GM19043 (cell line): ENCODE data around the gene NDST3.

Experiments
- ATAC-seq: cut with Tn5 transposase; IDR thresholded peaks from one replicate; pipeline ENCODE4 v1.9.1; 2021; ENCODE audit warnings: low read depth; ENCODE audit not compliant: unreplicated experiment

Gene NDST3

DNA sequence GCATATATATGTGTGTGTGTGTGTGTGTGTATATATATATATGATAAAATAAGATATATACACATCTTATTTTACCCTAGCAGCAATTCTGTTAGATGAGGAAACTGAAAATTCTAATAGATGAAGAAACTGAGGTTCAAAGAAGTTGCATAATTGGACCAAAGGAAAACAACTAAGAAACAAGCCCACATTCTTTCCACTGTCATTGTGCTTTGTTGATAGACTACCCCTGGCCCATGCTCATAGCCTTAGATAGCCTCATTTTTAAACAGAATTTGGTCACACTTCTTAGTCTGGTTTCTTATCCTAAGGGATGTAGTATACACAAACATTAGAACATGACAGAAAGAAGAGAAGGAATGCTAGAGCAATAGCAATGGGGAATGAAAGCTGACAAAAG is 138.8 kb downstream of the NDST3 start:
- ATAC-seq: no peak

- no peak for ATAC-seq
Measured at GRCh38 chr4:118173956-118174725, 139.9 kb downstream of the NDST3 start.

DNA sequence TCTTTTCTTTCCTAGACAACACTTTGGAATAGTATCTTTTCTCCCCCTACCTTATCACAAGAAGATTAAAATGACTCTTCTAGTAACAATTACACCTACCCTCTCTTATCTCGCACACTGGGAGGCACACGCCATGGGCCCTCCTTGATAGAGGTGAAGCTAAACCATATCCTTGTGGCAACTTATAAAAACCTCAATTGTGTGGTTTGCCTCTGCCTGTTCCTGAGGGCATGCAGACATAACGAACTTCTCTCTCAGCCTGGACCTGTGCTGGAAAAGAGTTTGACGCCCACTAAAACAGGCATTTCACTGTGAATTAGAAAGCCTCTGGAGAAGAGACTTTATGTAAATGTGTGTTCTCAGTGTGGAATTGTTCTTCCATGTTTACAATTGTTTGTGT is 141.2 kb downstream of the NDST3 start:
- no peak for ATAC-seq

GRCh38 chr4:118177126-118177525 is 142.8 kb downstream of the NDST3 start:
- ATAC-seq: no peak

DNA sequence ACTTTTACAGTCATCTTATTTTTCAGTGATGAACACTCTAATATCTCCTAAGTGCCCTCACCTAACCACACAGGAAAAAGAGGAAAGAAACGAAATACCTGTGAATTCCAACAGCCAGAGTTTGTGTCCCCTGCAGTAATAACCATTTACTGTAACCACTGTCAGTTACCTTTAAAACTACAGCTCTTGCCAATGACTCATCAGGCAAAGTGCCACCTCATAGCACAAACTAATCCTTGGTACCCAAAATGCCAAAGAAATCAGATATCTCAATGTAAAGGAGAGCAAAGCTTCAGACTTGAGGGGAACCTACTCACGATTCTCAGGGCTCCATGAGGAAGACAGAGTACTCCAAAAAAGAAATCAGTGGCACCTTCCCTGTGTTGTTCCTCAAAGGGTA is 146.5 kb downstream of the NDST3 start:
- no peak for ATAC-seq

GRCh38 chr4:118190903-118191302 is 156.6 kb downstream of the NDST3 start:
- no peak for ATAC-seq

GRCh38 chr4:118193421-118193820 is 159.1 kb downstream of the NDST3 start:
- no peak for ATAC-seq

DNA sequence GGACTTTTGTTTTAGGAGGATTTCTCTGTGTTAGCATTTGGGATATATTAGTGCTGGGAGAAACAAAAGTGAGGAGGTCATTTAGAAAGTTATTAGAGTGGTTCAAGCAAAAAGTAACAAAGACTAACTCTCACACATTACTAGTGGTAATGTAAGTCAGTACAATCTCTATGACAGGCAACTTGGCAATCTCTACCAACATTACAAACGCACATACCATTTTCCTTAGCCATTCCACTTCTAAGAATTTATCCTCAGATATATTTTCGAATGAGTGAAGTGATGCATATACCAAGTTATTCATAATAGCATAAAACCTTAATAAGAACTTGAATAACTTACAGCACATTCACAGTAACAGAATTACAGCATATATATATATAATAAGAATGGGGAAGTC is 172.3 kb downstream of the NDST3 start:
- no peak for ATAC-seq

- no peak for ATAC-seq
Measured at GRCh38 chr4:118213101-118213500, 178.8 kb downstream of the NDST3 start.

DNA sequence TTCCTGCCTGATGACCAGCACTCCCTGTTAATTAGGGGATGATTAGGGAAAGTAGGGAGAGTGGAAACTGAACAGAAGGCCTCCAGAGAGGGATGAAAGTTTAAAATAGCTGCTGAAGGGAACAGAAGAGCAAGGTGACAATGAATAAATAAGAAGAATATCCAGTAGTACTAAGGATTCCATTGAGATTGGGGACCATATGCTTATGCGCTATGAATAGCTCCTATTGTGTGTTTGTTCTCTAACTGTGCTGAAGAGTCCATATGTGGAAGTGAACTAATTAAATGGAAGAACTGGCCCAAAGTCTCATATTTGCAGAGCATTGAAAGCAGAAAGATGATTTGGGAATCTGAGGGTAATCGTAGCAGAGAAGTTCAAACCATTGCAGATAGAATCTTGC is 181.5 kb downstream of the NDST3 start:
- ATAC-seq: no peak

- no peak for ATAC-seq
Measured at GRCh38 chr4:118221227-118221800, 187.0 kb downstream of the NDST3 start.

GRCh38 chr4:118224243-118224829 is 190.1 kb downstream of the NDST3 start:
- no peak for ATAC-seq

DNA sequence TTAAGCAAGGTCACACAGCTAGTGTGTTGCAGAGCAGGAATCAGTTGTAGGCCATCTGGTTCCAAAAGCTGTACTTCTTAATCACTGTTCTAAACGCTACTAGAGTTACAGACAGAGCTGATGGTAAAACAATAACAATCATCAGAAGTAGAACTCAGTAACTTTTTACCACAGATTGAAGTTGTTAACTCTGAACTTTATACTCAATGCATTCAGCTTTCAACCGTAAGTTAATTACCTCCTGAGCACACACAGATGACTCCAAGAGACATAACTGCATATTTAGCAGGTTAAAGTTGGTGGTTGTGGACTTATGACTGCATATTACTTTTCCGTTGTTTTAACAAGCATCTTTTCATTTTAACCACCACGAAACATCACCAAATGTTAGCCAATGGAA is 191.2 kb downstream of the NDST3 start:
- ATAC-seq: no peak

DNA sequence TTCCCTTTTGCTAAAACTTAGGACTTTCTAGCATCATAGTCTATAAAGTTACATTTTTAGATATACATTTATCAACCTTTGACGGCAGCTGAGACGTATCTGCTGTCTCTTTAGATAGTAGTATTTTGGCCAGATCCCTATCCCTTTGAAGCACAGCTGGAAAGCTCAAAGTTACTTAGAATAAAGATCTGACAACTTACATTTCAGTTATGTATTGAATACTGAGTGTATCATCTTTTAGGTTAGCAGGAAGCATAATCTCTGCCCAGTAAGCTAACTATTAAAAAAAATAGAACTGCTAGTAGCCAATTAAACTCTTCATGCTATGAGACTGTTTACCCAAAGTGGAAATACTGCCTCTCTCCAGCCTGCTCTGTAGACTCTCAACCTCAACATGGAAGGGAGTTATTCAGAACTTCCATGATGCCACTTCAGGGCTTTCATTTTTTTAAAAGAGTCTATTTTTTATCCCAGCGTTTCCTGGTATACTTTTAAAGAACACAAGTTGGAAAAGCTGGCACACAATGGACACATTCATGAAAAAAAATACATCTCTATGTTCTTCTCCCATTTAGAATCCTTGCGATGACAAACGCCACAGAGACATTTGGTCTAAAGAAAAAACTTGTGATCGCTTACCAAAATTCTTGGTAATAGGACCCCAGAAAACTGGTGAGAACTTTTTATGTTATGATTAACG is 192.2 kb downstream of the NDST3 start:
- ATAC-seq: no peak

- ATAC-seq: no peak
Measured at GRCh38 chr4:118235566-118236120, 201.4 kb downstream of the NDST3 start.

DNA sequence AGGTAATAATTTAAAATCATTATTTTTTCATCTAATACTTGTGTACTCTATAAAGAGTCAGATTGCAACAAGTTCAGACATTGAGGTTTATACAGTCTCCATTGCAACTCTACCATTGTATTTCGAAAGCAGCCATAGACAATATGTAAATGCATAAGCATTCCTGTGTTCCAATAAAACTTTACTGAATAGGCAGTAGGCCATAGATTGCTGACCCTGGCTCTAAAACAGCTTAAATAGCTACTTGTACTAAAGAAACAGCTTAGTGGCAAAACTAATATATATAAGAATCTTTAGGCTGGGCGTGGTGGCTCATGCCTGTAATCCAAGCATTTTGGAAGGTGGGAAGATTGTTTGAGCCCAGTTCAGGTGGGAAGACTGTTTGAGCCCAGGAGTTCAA is 203.2 kb downstream of the NDST3 start:
- no peak for ATAC-seq

DNA sequence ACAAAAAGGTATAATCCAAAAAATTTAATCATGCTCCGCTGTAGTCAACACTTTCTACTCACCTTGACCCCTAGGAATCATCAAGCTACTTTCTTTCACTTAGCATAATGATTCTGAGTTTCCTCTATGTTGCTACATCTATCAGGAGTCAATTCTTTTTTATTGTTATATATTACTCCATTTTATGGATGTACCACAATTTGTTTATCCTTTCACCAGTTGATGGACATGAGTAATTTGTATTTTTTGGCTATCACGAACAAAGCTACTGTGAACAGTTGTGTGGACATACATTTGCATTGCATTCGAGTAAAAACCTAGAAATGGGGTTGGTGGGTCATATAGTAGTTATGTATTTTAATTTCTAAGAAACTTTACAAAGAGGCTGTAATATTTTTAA is 215.6 kb downstream of the NDST3 start:
- ATAC-seq: no peak

GRCh38 chr4:118254368-118254767 is 220.1 kb downstream of the NDST3 start:
- no peak for ATAC-seq

- no peak for ATAC-seq
Measured at GRCh38 chr4:118259111-118259510, 224.8 kb downstream of the NDST3 start.

DNA sequence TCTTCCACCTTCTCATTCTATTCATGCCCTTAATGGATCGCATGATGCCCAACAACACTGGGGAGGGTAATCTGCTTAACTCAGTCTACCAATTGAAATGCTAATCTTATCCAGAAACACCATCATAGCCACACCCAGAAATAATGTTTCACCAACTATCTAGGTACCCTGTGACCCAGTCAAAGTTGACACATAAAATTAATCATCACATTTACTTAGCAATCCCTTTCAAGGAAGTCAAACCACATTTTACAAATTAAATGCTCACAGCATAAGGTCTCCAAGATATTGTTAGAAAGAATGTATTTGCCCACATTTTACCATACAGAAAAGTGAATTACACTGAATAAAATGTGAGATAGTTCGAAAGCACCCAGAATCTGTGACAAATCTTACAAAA is 226.0 kb downstream of the NDST3 start:
- no peak for ATAC-seq

- no peak for ATAC-seq
Measured at GRCh38 chr4:118264096-118264495, 229.8 kb downstream of the NDST3 start.
